ENCODE measurements around the gene PLCG2. TPM values are rescaled to one million over a fixed set of nuclear protein-coding genes. Genes with fewer than 3 reads are reported as not detected.

Gene PLCG2
- polyA plus RNA-seq, 1 donor from 2014 or later = not detected

GRCh38 chr16:81868057-81868748 lies 89.1 kb downstream of the PLCG2 start:
- no peaks in the 10 kb centered on the region for H3K36me3 ChIP-seq (ENCODE audit: insufficient read depth, low read length)
- no peaks in the 10 kb centered on the region for H3K27me3 ChIP-seq (ENCODE audit: insufficient read depth, low read depth, low read length)
- H3K4me3 ChIP-seq (ENCODE audit: low read length) = no peak overlapping the region
- no peak overlapping the region for H3K4me2 ChIP-seq (ENCODE audit: low read length)
- H3K79me2 ChIP-seq (replicated peaks; ENCODE audit: insufficient read depth, low read length) = no peaks in the 10 kb centered on the region
- no peak overlapping the region for H3K9ac ChIP-seq (ENCODE audit: low read length)
- H2AFZ ChIP-seq (ENCODE audit: low read depth, low read length) = no peak overlapping the region
- H3K9me2 ChIP-seq (ENCODE audit: insufficient read depth, low read length) = no peaks in the 10 kb centered on the region
- TF ChIP-seq RAD21 (conservative IDR thresholded peaks at IDR 0.05) (no peak), SMC3 (conservative IDR thresholded peaks at IDR 0.05; ENCODE audit: poor library complexity) (no peak), TAF1 (IDR thresholded peaks at IDR 0.05; ENCODE audit: low read depth) (no peak), EP300 (conservative IDR thresholded peaks at IDR 0.05; ENCODE audit: poor library complexity, severe bottlenecking) (no peak), POLR2AphosphoS5 (IDR thresholded peaks at IDR 0.05) (no peak), EZH2 (IDR thresholded peaks at IDR 0.05; ENCODE audit: borderline replicate concordance, insufficient read depth, low read length, poor library complexity, severe bottlenecking) (no peak), MXI1 (conservative IDR thresholded peaks at IDR 0.05; ENCODE audit: poor library complexity, severe bottlenecking) (no peak)
- TF ChIP-seq, protein P1, sequence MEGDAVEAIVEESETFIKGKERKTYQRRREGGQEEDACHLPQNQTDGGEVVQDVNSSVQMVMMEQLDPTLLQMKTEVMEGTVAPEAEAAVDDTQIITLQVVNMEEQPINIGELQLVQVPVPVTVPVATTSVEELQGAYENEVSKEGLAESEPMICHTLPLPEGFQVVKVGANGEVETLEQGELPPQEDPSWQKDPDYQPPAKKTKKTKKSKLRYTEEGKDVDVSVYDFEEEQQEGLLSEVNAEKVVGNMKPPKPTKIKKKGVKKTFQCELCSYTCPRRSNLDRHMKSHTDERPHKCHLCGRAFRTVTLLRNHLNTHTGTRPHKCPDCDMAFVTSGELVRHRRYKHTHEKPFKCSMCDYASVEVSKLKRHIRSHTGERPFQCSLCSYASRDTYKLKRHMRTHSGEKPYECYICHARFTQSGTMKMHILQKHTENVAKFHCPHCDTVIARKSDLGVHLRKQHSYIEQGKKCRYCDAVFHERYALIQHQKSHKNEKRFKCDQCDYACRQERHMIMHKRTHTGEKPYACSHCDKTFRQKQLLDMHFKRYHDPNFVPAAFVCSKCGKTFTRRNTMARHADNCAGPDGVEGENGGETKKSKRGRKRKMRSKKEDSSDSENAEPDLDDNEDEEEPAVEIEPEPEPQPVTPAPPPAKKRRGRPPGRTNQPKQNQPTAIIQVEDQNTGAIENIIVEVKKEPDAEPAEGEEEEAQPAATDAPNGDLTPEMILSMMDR (IDR thresholded peaks at IDR 0.05; ENCODE audit: poor library complexity, severe bottlenecking) = no peak
- TF ChIP-seq, protein P2, sequence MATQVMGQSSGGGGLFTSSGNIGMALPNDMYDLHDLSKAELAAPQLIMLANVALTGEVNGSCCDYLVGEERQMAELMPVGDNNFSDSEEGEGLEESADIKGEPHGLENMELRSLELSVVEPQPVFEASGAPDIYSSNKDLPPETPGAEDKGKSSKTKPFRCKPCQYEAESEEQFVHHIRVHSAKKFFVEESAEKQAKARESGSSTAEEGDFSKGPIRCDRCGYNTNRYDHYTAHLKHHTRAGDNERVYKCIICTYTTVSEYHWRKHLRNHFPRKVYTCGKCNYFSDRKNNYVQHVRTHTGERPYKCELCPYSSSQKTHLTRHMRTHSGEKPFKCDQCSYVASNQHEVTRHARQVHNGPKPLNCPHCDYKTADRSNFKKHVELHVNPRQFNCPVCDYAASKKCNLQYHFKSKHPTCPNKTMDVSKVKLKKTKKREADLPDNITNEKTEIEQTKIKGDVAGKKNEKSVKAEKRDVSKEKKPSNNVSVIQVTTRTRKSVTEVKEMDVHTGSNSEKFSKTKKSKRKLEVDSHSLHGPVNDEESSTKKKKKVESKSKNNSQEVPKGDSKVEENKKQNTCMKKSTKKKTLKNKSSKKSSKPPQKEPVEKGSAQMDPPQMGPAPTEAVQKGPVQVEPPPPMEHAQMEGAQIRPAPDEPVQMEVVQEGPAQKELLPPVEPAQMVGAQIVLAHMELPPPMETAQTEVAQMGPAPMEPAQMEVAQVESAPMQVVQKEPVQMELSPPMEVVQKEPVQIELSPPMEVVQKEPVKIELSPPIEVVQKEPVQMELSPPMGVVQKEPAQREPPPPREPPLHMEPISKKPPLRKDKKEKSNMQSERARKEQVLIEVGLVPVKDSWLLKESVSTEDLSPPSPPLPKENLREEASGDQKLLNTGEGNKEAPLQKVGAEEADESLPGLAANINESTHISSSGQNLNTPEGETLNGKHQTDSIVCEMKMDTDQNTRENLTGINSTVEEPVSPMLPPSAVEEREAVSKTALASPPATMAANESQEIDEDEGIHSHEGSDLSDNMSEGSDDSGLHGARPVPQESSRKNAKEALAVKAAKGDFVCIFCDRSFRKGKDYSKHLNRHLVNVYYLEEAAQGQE (IDR thresholded peaks at IDR 0.05; ENCODE audit: borderline replicate concordance) = no peak
- no peak overlapping the region for H3K27ac ChIP-seq (ENCODE audit: low read length)
- no peaks in the 10 kb centered on the region for H3F3A ChIP-seq (ENCODE audit: insufficient read depth, low read length, poor library complexity, severe bottlenecking)
- H4K20me1 ChIP-seq (ENCODE audit: insufficient read depth) = no peaks in the 10 kb centered on the region
- no peaks in the 10 kb centered on the region for H3K9me3 ChIP-seq (ENCODE audit: low read length)

- TF ChIP-seq, protein P1 (IDR thresholded peaks at IDR 0.05; ENCODE audit: poor library complexity, severe bottlenecking) = no peak
- H3K4me3 ChIP-seq (ENCODE audit: low read length) = no peak overlapping the region
- H3K79me2 ChIP-seq (replicated peaks; ENCODE audit: insufficient read depth, low read length) = no peaks in the 10 kb centered on the region
- H3K4me2 ChIP-seq (ENCODE audit: low read length) = no peak overlapping the region
- H2AFZ ChIP-seq (ENCODE audit: low read depth, low read length) = no peak overlapping the region
- H3K9me2 ChIP-seq (ENCODE audit: insufficient read depth, low read length) = no peaks in the 10 kb centered on the region
- H3K9ac ChIP-seq (ENCODE audit: low read length) = no peak overlapping the region
- no peaks in the 10 kb centered on the region for H3K36me3 ChIP-seq (ENCODE audit: insufficient read depth, low read length)
- H4K20me1 ChIP-seq (ENCODE audit: insufficient read depth) = no peaks in the 10 kb centered on the region
- H3K27me3 ChIP-seq (ENCODE audit: insufficient read depth, low read depth, low read length) = no peaks in the 10 kb centered on the region
- no peak overlapping the region for H3K27ac ChIP-seq (ENCODE audit: low read length)
- no peaks in the 10 kb centered on the region for H3F3A ChIP-seq (ENCODE audit: insufficient read depth, low read length, poor library complexity, severe bottlenecking)
- no peaks in the 10 kb centered on the region for H3K9me3 ChIP-seq (ENCODE audit: low read length)
Measured at GRCh38 chr16:81869326-81869725, 90.2 kb downstream of the PLCG2 start.
